ENCODE data around the gene ATP2B3. TPM values are rescaled to one million over a fixed set of nuclear protein-coding genes. Genes with fewer than 3 reads are reported as not detected.

ATP2B3 gene
- total and polyA plus RNA-seq, 10 of the 15 experiments (the other 5 are each of a cell fraction or from before 2014, with no cell fraction given): 0.01 TPM; not detected in 9

GRCh38 chrX:153511784-153512500 lies 5.5 kb upstream of the ATP2B3 start:
- no peak for ATAC-seq
- DNase-seq (ENCODE audit: low read depth, low spot score): no peak
- no peak overlapping the region for H3K4me3 ChIP-seq
- no peak overlapping the region for H2AFZ ChIP-seq (ENCODE audit: control insufficient read depth, low read depth, low read length)
- H3K27me3 ChIP-seq (replicated peaks in 1 of 2; ENCODE audit: control insufficient read depth in 2 of 2, insufficient read depth in 2 of 2, low read length in 1 of 2): no peaks in the 10 kb centered on the region
- in situ Hi-C loops (cut with MboI): no loop called here
- no TSS peak for BruUV-seq (replicated peaks)
- no peaks in the 10 kb centered on the region for H4K20me1 ChIP-seq (ENCODE audit: control insufficient read depth, insufficient read depth)
- FAIRE-seq: no peak
- intact Hi-C loops (cut with micrococcal nuclease; ENCODE audit: unreplicated experiment): no loop called here
- H3K4me1 ChIP-seq (ENCODE audit: control insufficient read depth, insufficient read depth, low read length): no peaks in the 10 kb centered on the region
- no peak overlapping the region for H3K4me2 ChIP-seq (ENCODE audit: control insufficient read depth, insufficient read depth)
- 48% methylated on average over 17 of the region's 17 CpGs for WGBS (ENCODE audit: insufficient coverage, insufficient replicate concordance, low lambda C conversion rate, missing lambda C conversion rate)
- ChIA-PET POLR2A (no interaction called here), SMC1A (ENCODE audit: uncharacterized antibody, unreplicated experiment) (no interaction called here), CTCF (interaction anchor here (0.6 kb wide), 1 partner anchor 43 kb away, joined by 3 read pairs; no protein-coding TSS in a partner anchor), RAD21 (ENCODE audit: unreplicated experiment) (no interaction called here)
- no peaks in the 10 kb centered on the region for H3K79me2 ChIP-seq (ENCODE audit: control insufficient read depth, insufficient read depth, low read length)
- no peaks in the 10 kb centered on the region; the same call in 2 of the 3 replicates for H3K9me3 ChIP-seq (replicated peaks; ENCODE audit: control insufficient read depth, insufficient read depth, low read length)
- H3K9ac ChIP-seq (ENCODE audit: control insufficient read depth, insufficient read depth, low read length): no peak overlapping the region
- H3K36me3 ChIP-seq (ENCODE audit: control insufficient read depth in 2 of 2, insufficient read depth in 2 of 2, low read length in 1 of 2): no peaks in the 10 kb centered on the region
- H3K27ac ChIP-seq (ENCODE audit: control insufficient read depth, insufficient read depth): no peak overlapping the region
- TF ChIP-seq CHD1 (IDR thresholded peaks at IDR 0.05; ENCODE audit: low read depth, low read length) (no peak), ZBTB33 (IDR thresholded peaks at IDR 0.05) (no peak), MYB (IDR thresholded peaks at IDR 0.05; ENCODE audit: borderline replicate concordance, low read depth, low read length) (no peak), KLF5 (IDR thresholded peaks at IDR 0.05; ENCODE audit: partially characterized antibody) (no peak), USF1 (IDR thresholded peaks at IDR 0.05; ENCODE audit: borderline replicate concordance, extremely low read length, insufficient read depth, low read depth, low read length) (no peak), CHD2 (IDR thresholded peaks at IDR 0.05; ENCODE audit: borderline replicate concordance, low read depth, low read length) (no peak)

Data from GM12878 (cell line).